Ecto neural progenitor cell (in vitro differentiated cells): ENCODE data around the gene FAM72A.
"Not testable (repeated sequence)": the region's sequence is repeated elsewhere in the genome, so short reads cannot be mapped to it uniquely, and the experiment has no call there.

Experiments
- DNase-seq: peaks from one replicate; pipeline ENCODE4 v3.0.0-alpha.2; 2018; ENCODE audit warnings: low spot score

Gene FAM72A

DNA sequence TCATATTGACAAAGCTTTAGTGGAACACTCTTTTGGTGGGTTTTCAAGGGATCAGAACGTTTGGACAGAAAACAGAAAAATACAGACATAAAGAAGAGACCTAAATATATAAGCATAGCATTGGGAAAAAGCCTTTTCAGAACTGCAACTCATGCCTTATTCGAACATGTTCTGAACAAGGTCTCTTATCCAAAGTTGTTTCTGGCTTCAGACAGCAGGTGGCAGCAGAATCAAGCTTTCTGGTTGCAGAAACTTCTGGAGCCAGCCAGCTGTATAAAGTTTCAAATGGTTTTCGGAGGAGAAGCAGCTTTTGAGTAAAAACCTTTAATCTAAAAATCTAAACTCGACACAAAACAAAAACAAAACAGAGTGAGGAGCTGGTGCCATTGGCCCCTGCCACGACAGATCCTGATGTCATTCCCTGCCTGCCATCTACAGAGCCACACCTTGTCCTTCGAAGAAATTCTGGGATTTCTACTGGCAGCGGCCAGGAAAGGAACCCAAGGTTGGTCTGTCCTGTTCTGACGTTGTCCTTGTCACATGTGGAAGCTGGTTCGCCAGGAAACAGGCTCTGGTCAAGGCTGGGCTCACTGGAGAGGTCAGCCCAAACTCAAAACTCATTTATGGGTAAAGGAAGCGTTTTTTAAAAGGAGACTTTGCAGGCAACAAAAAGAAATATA lies 35.1 kb downstream of the FAM72A start:
- not testable (repeated sequence) for DNase-seq

DNA sequence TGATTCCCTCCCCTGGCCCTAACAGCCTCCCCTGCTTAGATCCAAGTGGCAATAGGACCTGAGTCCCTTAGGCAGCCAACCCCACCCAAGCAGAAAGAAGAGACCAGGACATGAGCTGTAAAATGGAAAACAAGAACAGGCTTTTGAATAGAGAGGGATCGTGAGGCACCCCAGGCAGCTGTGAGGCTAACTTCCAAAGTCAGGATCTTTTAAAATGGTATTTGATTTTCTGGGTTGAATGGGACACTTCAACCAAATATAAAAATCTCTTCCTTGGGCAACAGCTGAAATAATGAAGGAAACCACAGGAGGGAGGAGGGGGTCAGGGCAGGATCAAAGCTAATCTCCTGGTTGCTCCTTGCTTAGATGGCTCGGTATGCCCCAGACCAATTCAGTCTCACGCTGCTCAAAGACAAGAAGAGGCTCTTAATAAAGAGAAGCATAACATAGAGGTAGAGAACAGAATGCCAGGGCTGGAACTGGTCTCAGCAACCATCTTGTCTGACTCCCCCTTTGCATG lies 56.8 kb downstream of the FAM72A start:
- no peak for DNase-seq

DNA sequence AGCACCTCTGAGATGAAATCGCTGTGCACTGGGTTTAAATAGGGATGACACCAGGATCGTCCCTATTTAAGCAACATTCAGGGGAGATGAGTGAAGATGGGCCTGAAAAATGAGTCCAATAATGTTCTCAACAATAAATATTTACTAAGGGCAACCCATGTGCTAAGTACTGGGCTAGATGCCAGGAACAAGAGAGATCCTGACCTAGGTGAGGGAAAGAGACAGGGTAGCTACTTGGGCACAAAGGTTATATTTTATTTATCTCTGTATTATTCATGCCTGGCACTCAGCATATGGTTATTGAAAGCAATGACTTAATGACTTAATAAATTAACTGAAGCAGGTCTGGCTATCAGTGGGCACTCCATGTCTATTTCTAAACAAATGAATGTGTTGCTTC lies 58.0 kb downstream of the FAM72A start:
- no peak for DNase-seq

DNA sequence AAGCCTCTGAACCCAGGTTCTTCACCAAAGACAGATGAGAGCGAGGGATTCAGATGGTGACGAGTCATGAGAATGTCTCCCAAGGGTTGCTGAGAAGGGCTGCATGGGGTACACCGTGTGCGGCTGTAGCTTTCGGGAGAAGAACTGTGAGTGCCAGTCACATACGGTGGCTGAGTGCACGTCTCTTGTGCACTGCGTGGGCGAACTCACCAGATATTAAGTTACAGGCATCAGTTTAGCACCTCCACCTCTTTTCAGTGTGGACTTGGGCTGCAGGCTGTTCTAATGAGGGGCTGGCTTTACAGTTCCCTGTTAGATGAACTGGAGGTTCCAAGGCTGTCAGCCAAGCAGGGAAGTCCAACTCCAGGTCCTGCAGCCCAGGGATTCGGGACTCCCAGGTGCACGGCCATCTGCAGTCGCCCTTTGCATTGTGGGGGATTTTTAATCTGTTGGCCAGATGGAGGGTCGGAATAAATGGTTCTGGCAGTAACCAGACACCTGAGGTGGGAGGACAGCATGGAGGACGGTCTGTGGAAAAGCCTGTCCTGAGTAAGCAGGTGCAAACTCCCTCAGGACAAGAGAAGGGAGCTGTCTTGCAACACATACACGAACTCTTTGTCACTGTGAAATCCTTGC lies 59.0 kb downstream of the FAM72A start:
- no peak for DNase-seq

DNA sequence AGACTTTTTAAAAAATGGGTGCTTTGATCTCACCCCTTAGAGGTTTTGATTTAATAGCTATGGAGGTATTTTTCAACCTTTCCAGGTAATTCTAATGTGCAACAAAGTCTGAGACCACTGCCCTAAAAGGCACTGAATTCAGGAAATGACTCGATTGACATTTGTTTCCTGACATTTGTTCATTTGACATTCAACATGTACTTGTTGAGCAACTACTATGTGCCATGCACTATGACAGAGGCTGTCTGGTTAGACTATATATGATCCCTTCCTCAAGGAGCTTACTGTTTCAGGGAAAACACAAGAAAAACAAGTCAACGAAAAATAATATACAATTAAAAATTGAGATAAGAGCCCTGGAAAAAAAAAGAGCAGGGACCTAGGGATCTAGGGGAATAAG lies 59.9 kb downstream of the FAM72A start:
- no peak for DNase-seq

DNA sequence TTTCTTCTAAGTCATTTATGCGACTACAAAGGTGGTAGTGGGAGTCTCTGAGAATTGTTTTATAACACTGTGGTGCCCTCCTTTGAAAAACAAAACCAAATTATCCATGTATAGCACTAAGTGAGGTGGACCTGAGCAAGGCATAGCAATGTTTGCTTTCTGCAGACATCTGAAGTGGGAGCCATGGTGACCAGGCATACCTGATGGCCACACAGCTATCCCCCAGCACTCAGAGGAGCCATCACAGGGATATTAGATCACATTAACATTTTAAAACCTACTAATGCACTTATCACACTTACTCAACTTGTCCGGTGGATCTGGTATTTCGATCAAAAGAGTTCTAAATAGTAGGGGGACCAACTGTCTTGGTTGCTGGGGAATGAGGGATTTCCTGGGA lies 60.6 kb downstream of the FAM72A start:
- no peak for DNase-seq

DNA sequence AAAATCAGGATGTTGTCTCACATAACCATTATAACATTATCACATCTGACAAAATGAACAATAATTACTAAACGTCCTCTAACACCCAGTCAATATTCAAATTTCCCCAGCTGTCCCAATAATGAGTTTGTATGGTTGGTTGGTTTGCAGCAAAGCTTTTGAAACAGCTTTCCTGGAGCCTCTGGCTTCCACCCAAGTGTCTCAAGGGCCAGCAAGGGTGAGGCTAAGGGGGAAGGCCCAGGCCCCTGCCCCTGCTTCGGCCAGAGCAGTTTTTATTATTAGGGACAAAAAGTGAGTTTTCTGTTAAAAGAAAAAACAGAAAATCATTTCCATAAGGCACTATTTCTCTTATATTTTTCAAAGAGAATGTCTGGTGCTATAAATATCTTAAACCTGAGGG lies 66.4 kb downstream of the FAM72A start:
- DNase-seq = no peak
